Astrocyte of the spinal cord (primary cell): ENCODE measurements around the gene ANKRD28.

Experiments used
- DNase-seq: peaks from one replicate; pipeline ENCODE4 v3.0.0; 2011; ENCODE audit warnings: low read depth, low spot score
- H3K4me3 ChIP-seq: 2 replicates; pipeline ENCODE4 v1.5.1; 2011; ENCODE audit warnings: low read depth, mild to moderate bottlenecking, low read length, moderate library complexity
- in situ Hi-C: cut with HindIII; loops from 2 replicates; pipeline ENCODE4 v1.10.0; 2017; ENCODE audit warnings: low sequenced_read_pairs
- TF ChIP-seq, protein P1 (sequence below): IDR thresholded peaks from 2 replicates; pipeline ENCODE4 v1.5.1; 2012; ENCODE audit warnings: low read depth, mild to moderate bottlenecking, low read length, inconsistent platforms

Gene ANKRD28

DNA sequence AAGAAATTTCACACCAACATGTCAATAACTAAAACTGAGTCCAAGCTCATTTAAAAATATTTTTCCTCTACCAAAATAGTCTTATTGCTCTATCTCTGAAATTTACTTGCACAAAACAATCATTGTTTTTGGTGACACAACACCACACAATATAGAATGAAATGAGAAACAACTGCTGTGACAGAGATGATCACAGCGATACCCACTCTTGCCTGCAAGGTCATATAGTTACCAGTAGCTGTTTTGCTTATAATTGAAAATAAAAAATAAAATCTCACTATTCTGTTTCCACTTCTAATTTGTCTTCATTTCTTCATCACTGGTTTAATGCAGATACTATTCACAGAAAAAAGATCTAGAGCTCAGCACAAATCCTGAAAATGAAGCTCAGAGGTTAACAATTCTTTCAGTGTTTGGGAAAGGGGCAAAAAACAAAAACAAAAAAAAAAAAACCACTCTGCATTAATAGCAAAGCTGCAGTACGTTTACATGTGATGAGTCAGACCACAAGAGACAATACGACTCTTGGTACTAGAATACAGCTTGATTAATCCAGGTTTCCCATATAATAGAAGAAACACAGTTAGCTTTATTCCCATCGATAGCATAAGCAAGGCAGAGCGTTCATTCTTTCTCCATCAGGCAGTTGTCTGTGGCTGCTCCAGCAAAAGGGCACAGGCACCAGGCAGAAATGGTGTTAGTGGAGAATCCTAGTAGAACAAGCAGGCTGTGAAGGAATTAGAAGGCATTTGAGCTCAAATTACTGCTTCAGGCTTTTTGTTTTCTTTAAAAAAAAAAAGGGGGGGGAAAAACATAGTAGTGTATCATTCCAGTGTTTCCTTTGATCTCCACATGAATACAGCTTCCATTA lies 773 bp downstream of the ANKRD28 start:
- TF ChIP-seq, protein P1, sequence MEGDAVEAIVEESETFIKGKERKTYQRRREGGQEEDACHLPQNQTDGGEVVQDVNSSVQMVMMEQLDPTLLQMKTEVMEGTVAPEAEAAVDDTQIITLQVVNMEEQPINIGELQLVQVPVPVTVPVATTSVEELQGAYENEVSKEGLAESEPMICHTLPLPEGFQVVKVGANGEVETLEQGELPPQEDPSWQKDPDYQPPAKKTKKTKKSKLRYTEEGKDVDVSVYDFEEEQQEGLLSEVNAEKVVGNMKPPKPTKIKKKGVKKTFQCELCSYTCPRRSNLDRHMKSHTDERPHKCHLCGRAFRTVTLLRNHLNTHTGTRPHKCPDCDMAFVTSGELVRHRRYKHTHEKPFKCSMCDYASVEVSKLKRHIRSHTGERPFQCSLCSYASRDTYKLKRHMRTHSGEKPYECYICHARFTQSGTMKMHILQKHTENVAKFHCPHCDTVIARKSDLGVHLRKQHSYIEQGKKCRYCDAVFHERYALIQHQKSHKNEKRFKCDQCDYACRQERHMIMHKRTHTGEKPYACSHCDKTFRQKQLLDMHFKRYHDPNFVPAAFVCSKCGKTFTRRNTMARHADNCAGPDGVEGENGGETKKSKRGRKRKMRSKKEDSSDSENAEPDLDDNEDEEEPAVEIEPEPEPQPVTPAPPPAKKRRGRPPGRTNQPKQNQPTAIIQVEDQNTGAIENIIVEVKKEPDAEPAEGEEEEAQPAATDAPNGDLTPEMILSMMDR = no peak
- in situ Hi-C loops = no loop called here
- peak; percentile 85 for DNase-seq
- H3K4me3 ChIP-seq = peak overlapping the region; percentile 77

DNA sequence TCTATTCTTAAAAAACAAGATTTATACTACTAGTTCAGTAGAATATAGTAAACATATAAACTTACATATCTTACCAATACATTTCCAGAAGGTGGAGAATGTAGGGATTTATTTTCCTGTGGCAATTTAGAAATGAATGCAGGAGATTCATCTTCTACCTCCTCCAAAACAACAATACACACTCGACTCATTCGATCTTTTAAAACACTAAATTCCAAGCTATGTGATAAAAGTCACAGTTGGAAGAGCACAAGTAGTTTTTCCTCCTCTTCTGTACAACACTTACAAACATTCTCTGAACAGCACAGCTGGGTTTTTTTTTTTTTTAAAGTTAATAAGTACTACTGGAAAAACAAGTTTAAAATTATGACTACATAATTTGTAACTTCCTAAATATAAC lies 1.4 kb downstream of the ANKRD28 start:
- TF ChIP-seq, protein P1 = no peak
- H3K4me3 ChIP-seq = peak overlapping the region; percentile 77
- DNase-seq = no peak
- in situ Hi-C loops = no loop called here

DNA sequence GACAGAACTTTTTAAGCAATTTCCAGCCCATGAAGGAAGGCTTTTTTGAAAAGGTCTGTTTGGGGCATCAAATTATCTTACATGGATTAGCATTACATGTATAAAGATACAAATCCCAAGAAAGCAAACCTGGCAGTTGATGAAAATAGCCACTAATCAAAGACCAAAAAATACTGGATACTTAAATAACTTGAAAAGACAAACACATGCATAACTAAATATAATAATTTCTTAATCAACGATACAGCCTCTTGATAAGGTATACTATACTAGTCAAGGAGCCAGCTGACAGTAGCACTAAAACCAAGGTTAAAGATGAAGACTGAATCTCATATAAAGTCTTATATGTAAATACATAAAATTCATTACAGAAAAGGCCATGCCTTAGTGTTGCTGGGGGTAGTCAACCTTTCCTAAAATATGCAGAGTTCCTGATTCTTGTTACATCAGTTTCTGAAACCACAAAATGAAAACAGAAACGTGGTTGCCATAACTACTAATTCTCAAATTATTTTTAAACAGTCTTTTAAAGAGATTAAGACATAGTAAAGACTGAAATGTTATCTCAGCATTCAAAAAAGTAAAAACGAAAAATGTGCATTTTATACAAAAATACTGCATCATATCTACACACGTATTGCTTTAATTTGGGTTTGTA lies 2.0 kb downstream of the ANKRD28 start:
- TF ChIP-seq, protein P1 = no peak
- peak; percentile 86 for DNase-seq
- in situ Hi-C loops = no loop called here
- peak overlapping the region; percentile 77 for H3K4me3 ChIP-seq

DNA sequence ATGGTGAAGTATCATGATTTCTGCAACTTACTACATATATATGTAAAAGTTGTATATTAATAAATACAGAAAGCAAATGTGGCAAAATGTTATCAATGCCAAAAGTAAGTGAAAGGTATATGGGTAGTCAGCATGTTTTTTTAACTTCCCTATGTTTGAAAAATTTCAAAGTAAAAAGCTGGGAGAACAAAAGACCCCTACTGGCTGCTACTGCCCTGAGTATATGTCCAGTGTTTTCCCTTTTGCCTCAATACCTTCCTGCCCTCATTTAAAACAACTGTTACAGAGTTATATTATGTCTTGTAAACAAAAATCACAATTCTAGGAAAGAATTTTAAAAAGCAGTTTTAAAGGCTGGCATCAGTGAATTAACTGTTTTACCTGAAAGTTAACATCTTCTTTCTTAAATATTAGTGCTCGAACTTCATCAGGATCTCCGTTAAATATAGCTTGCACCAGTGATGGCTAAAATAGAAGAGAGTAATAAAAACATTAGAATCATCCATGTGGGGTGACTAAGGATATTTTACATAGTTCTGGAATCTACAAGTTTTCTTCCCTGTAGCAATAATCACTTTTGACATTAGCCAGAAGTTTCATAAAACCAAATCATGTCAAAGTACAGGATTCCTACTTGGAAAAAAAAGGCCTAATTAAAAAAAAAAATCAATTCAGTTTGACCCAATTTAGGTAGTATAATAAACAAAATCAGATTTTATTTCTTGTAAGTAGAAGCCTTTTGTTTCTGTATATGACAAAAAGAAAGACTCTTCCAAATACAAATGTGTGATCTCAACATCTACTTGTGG lies 2.7 kb downstream of the ANKRD28 start:
- DNase-seq = peak; percentile 63
- H3K4me3 ChIP-seq = peak overlapping the region; percentile 77
- in situ Hi-C loops = no loop called here
- TF ChIP-seq, protein P1 = peak; percentile 40

DNA sequence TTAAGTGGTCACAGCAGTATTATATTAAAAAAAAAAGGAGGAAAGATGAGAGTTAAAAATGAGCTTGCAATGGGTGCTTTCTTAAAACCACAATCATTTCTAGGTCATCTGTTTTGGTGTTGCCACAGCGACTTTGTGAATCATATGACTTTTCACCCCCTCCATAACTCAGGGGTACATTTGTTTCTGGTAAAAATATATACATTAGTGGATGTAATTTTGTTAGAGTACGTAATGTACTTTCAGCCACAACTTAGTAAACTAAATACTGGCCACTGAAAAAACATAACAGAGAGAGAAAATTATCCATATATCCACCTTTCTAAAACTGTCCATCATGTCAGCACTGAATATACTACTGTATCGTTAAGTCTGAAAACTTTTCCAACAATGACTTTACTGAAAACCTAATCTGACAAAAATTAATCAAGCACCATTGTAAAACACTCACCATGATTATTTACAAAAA lies 3.4 kb downstream of the ANKRD28 start:
- peak overlapping the region; percentile 77 for H3K4me3 ChIP-seq
- in situ Hi-C loops = no loop called here
- TF ChIP-seq, protein P1 = no peak
- peak; percentile 87 for DNase-seq

DNA sequence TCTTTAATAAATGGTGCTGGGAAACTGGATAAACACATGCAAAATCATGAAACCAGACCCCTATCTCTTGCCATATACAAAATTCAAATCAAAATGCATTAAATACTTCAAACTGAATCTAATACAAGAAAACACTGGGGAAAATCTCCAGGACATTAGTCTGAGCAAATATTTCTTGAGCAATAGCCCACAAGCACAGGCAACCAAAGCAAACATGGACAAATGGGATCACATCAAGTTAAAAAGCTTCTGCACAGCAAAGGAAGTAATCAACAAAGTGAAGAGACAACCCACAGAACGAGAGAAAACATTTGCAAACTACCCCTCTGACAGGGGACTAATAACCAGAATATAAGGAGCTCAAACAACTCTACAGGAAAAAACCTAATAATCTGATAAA lies 6.3 kb downstream of the ANKRD28 start:
- TF ChIP-seq, protein P1 = no peak
- peak; percentile 5 for DNase-seq
- in situ Hi-C loops = no loop called here
- no peak overlapping the region for H3K4me3 ChIP-seq
